PFSK-1 (cell line): ENCODE data around the gene EIF1.

Experiments
- FOXP2 ChIP-seq: optimal IDR thresholded peaks from 2 replicates; pipeline ENCODE3; 2011; ENCODE audit warnings: borderline replicate concordance, control low read depth, inconsistent platforms; ENCODE audit not compliant: insufficient read depth; ENCODE audit errors: extremely low read length, extremely low read depth
- POLR2AphosphoS5 ChIP-seq: IDR thresholded peaks from 2 replicates; pipeline ENCODE4 v1.6.1; 2012; ENCODE audit warnings: low read depth, mild to moderate bottlenecking, control low read depth, low read length, moderate library complexity
- SIN3A ChIP-seq: IDR thresholded peaks from 2 replicates; pipeline ENCODE4 v1.6.1; 2012; ENCODE audit warnings: mild to moderate bottlenecking, low read length, moderate library complexity, borderline replicate concordance; ENCODE audit not compliant: insufficient read depth
- TAF1 ChIP-seq: IDR thresholded peaks from 2 replicates; pipeline ENCODE4 v1.6.1; 2012; ENCODE audit warnings: low read length, control low read depth, borderline replicate concordance; ENCODE audit not compliant: insufficient read depth
- TF ChIP-seq, protein P1 (sequence below), 2 experiments: IDR thresholded peaks; 2 replicates each; pipeline versions ENCODE4 v1.6.1 to v1.8.0; 2011 to 2012; ENCODE audit warnings: low read depth in 2 of 2, low read length in 2 of 2, control low read depth in 1 of 2, inconsistent platforms in 1 of 2, mild to moderate bottlenecking in 1 of 2, moderate library complexity in 1 of 2; ENCODE audit not compliant: insufficient read depth in 1 of 2

DNA sequence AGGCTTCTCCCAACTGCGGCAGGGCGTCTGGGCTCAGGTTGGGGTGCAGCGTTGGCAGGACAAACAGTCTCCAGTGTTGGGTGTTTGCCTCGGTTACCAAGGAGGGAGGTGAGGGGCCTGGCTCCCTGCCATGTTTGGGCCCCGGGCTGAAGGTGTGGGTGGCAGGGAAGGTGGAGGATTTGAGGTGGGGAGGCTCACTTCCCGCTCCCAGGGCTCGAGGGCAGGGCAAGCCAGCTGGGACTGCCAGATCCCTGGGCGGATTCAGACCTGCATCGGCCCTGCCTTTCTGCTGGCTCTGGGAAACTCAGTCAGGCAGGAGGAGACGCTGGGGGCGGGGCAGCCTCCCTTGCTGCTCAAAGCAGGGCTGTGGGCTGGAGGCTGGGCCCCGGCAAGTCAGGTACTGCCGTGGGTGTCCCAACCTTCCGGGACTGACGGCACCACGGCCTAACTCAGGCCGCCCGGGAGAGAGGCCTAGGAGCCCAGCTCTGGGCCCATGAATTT is 33.0 kb upstream of the EIF1 start:
- TF ChIP-seq SIN3A (no peak), TAF1 (no peak), POLR2AphosphoS5 (no peak), FOXP2 (no peak)
- TF ChIP-seq, protein P1, sequence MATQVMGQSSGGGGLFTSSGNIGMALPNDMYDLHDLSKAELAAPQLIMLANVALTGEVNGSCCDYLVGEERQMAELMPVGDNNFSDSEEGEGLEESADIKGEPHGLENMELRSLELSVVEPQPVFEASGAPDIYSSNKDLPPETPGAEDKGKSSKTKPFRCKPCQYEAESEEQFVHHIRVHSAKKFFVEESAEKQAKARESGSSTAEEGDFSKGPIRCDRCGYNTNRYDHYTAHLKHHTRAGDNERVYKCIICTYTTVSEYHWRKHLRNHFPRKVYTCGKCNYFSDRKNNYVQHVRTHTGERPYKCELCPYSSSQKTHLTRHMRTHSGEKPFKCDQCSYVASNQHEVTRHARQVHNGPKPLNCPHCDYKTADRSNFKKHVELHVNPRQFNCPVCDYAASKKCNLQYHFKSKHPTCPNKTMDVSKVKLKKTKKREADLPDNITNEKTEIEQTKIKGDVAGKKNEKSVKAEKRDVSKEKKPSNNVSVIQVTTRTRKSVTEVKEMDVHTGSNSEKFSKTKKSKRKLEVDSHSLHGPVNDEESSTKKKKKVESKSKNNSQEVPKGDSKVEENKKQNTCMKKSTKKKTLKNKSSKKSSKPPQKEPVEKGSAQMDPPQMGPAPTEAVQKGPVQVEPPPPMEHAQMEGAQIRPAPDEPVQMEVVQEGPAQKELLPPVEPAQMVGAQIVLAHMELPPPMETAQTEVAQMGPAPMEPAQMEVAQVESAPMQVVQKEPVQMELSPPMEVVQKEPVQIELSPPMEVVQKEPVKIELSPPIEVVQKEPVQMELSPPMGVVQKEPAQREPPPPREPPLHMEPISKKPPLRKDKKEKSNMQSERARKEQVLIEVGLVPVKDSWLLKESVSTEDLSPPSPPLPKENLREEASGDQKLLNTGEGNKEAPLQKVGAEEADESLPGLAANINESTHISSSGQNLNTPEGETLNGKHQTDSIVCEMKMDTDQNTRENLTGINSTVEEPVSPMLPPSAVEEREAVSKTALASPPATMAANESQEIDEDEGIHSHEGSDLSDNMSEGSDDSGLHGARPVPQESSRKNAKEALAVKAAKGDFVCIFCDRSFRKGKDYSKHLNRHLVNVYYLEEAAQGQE (IDR thresholded peaks at IDR 0.05; ENCODE audit: insufficient read depth in 1 of 2, low read depth in 2 of 2, low read length in 2 of 2): no peak
